AG04450 (cell line): Measurements from ENCODE around the gene LHFPL2. TPM values are rescaled to one million over a fixed set of nuclear protein-coding genes. Genes with fewer than 3 reads are reported as not detected.

Source experiments
- CTCF ChIA-PET: fragments of 300-600, 350-600 bp; formaldehyde crosslinking; extraction: SDS; loops from one replicate; lab custom pipeline; 2022; ENCODE audit warnings: antibody characterized with exemption, inconsistent platforms; lab: Charles Lee
- POLR2A ChIA-PET: fragments of 350-600 bp; formaldehyde crosslinking; extraction: SDS; loops from one replicate; lab custom pipeline; 2021; ENCODE audit warnings: antibody characterized with exemption, inconsistent platforms; lab: Yijun Ruan, JAX
- DNase-seq: peaks from one replicate; pipeline ENCODE4 v3.0.0-alpha.2; 2011; ENCODE audit warnings: low read depth, low spot score
- H3K27ac ChIP-seq: one replicate; pipeline ENCODE4 v1.5.1; 2012; ENCODE audit warnings: low read depth, low read length, control low read depth
- H3K27me3 ChIP-seq: one replicate; pipeline ENCODE4 v1.6.0; 2012; ENCODE audit warnings: low read length; ENCODE audit not compliant: control insufficient read depth, insufficient read depth
- H3K4me3 ChIP-seq: 2 replicates; pipeline ENCODE4 v1.5.1; 2011; ENCODE audit warnings: mild to moderate bottlenecking, low read depth, low read length, control low read depth
- H3K9me3 ChIP-seq: 2 replicates; pipeline ENCODE4 v1.5.1; 2012; ENCODE audit warnings: low read length; ENCODE audit not compliant: control insufficient read depth, insufficient read depth
- polyA plus RNA-seq: library from polyadenylated mRNA; depleted of rRNA; stranded (reverse); fragments of >200 nt; gene quantifications from 2 replicates; pipeline ENCODE4 v1.2.3, GENCODE V29; 2011
- TF ChIP-seq, protein P1 (sequence below): IDR thresholded peaks from 2 replicates; pipeline ENCODE4 v1.5.1; 2011; ENCODE audit warnings: low read depth, low read length, control low read depth, inconsistent platforms

LHFPL2 gene
- polyA plus RNA-seq, 1 experiment: 20.1 TPM

DNA sequence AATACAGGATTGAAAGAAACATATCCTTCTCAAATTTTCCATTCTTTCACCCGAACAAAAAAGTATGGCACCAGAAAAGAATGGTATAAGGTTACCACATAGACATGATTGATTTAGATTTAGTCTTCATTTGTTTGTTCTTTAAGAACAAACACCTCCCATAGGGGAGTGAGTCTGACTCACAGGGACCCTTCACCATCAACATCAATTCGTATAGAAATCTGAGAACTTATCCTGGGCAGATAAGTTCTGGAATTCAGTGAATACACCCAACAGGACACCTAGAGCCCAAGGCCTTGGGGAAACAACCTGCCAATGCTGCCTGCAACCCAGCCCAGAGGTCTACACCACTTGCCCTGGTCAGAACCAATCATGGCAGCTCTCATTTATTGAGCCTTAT is 46.2 kb downstream of the LHFPL2 start:
- POLR2A ChIA-PET: no interaction called here
- Histone ChIP-seq H3K27ac (no peak overlapping the region), H3K4me3 (no peak overlapping the region), H3K9me3 (no peaks in the 10 kb centered on the region), H3K27me3 (no peaks in the 10 kb centered on the region)
- CTCF ChIA-PET: interaction anchor here (0.9 kb wide), 1 partner anchor 32 kb away, joined by 3 read pairs; no protein-coding TSS in a partner anchor
- no peak for DNase-seq
- TF ChIP-seq, protein P1, sequence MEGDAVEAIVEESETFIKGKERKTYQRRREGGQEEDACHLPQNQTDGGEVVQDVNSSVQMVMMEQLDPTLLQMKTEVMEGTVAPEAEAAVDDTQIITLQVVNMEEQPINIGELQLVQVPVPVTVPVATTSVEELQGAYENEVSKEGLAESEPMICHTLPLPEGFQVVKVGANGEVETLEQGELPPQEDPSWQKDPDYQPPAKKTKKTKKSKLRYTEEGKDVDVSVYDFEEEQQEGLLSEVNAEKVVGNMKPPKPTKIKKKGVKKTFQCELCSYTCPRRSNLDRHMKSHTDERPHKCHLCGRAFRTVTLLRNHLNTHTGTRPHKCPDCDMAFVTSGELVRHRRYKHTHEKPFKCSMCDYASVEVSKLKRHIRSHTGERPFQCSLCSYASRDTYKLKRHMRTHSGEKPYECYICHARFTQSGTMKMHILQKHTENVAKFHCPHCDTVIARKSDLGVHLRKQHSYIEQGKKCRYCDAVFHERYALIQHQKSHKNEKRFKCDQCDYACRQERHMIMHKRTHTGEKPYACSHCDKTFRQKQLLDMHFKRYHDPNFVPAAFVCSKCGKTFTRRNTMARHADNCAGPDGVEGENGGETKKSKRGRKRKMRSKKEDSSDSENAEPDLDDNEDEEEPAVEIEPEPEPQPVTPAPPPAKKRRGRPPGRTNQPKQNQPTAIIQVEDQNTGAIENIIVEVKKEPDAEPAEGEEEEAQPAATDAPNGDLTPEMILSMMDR: no peak

DNA sequence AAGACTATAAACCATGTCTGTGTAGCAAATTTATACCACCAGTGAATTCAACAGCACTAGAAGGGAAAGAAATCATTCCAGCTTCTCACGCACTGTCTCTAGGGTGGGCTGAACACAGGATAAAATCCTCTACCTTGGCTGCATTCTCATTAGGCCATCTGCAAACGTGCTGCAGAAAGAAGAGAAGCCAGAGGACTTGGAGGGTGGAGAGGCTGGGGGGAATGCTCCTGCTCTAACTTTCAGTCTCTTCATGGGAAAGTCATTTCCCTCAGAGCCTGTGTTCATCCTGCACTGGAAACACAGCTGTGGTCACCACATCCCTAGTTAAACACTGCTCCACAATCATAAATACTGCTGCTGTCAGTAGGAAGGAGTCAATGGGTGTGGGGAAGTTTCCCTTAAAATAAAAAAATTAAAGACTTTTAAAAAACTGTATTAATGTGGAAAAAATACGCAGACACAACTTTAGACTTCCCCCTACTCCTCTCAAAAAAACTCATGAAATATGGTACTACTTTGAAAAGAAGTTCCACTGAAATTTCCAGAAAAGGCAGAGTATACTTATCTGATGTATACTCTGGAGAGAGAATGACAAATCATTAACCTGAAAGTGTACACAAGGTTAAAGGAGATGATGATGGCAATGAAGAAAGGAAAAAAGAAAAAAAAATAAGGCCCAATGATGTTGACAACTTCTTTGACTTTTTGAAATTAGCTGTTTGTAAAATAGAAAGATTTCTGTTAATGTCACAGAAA is 46.8 kb downstream of the LHFPL2 start:
- no peak overlapping the region for H3K4me3 ChIP-seq
- DNase-seq: no peak
- no peaks in the 10 kb centered on the region for H3K27me3 ChIP-seq
- ChIA-PET POLR2A (interaction anchor here (0.9 kb wide), 1 partner anchor 10 kb away, joined by 3 read pairs; no protein-coding TSS in a partner anchor), CTCF (interaction anchor here (0.9 to 1.7 kb wide), 2 partner anchors 33 to 64 kb away, joined by 3 to 5 read pairs; no protein-coding TSS in a partner anchor)
- TF ChIP-seq, protein P1: no peak
- H3K27ac ChIP-seq: peak overlapping the region; percentile 50
- no peaks in the 10 kb centered on the region for H3K9me3 ChIP-seq

DNA sequence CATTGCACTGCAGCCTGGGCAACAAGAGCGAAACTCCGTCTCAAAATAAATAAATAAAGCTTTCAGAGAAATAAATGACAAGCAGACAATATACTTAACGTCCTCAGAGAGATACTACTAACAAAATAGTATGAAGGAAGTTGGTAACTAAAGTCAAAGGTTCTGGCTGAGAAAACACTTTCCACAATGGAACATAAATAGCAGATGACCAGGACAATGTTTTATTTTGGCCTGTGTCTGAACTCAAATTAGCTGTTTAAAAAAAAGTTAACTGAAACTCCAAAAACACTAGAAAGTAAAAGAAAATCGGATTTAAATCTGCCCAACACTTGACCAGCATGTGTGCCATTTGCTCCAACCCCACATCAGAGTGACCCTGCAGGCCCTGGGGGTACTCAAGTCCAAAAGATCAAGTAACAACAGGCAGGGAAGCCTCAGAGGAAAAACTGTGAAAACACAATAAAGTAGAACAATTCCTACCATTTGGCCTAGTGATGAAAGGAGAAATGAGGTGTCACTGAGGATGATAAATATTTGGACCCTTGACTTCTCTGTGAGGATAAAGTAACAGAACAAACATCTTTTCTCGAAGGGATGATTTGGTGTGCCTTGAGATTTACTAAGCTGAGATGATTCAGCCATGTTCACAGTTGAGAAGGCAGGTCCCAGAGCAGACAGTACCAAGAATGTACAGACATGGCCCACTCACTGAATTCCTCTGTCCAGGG is 47.7 kb downstream of the LHFPL2 start:
- Histone ChIP-seq H3K9me3 (no peaks in the 10 kb centered on the region), H3K4me3 (no peak overlapping the region), H3K27ac (no peak overlapping the region), H3K27me3 (no peaks in the 10 kb centered on the region)
- DNase-seq: peak; percentile 43
- TF ChIP-seq, protein P1: no peak
- ChIA-PET CTCF (interaction anchor here (1.2 to 1.7 kb wide), 2 partner anchors 9 to 63 kb away, joined by 4 to 5 read pairs; no protein-coding TSS in a partner anchor), POLR2A (interaction anchor here (0.9 to 1.1 kb wide), 2 partner anchors 11 to 307 kb away, joined by 3 read pairs; no protein-coding TSS in a partner anchor)

DNA sequence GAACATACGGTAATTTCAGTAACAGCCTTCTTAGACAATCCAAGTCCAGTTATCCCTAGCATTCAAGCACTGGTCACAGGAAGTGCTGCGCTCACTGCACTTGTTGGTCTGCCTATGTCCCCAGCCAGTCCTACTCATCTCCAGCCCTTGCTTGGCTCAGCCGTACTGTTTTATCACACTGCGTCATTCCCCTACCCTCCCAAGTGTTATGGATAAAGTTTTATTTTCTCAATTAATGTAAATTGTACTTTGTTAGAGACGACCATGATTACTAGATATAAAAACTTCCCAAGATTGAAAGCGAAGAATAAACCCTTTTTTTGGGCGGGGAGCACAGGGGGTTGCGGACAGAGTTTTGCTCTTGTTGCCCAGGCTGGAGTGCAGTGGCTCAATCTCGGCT is 49.6 kb downstream of the LHFPL2 start:
- no peak overlapping the region for H3K4me3 ChIP-seq
- no peak overlapping the region for H3K27ac ChIP-seq
- no peaks in the 10 kb centered on the region for H3K27me3 ChIP-seq
- CTCF ChIA-PET: no interaction called here
- POLR2A ChIA-PET: no interaction called here
- no peak for DNase-seq
- no peaks in the 10 kb centered on the region for H3K9me3 ChIP-seq
- TF ChIP-seq, protein P1: no peak

DNA sequence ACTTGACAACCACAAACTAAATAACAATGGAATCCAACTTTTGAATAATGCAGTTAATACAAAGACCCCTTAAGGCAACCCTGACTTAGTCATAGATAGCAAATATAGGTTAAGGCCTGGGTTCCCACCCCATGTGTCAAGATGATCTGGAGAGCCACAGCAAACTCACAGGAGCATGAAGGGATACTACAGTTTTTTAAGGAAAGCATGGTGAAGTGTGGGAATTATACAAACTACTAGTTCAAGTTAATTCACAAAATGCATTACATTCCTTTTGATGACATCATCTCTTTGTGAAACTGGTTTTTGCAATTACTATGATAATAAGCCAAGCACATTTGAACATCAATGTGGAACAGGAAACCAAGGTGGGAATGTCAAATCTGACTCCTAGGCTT is 50.6 kb downstream of the LHFPL2 start:
- ChIA-PET POLR2A (no interaction called here), CTCF (interaction anchor here (1.2 kb wide), 1 partner anchor 301 kb away, joined by 4 read pairs; no protein-coding TSS in a partner anchor)
- TF ChIP-seq, protein P1: no peak

More for the DNA sequence above, 50.6 kb downstream of the LHFPL2 start:
- H3K27ac ChIP-seq: peak overlapping the region; percentile 91
- no peak for DNase-seq
- no peak overlapping the region for H3K4me3 ChIP-seq
- no peaks in the 10 kb centered on the region for H3K9me3 ChIP-seq
- no peaks in the 10 kb centered on the region for H3K27me3 ChIP-seq
